Cardiac fibroblast (primary cell): ENCODE measurements around the gene TARBP1.

Experiments
- DNase-seq, 2 donors: peaks; one replicate each; pipeline versions ENCODE4 v3.0.0 to v3.0.0-alpha.2; 2010; ENCODE audit warnings: low read depth in 2 of 2
- H3K4me3 ChIP-seq, 2 donors: replicated peaks in 1 of 2; 1 replicate in 1 of 2; 2 replicates in 1 of 2; pipeline ENCODE4 v1.5.1; 2011; ENCODE audit warnings: low read depth in 2 of 2, low read length in 2 of 2, mild to moderate bottlenecking in 2 of 2, moderate library complexity in 1 of 2
- TF ChIP-seq, protein P1 (sequence below): IDR thresholded peaks from one replicate; pipeline ENCODE4 v1.5.1; 2011; ENCODE audit warnings: low read depth, mild to moderate bottlenecking, low read length, inconsistent platforms

Gene TARBP1

GRCh38 chr1:234489698-234490077 is 10.7 kb upstream of the TARBP1 start:
- no peak for DNase-seq
- H3K4me3 ChIP-seq = no peak overlapping the region
- TF ChIP-seq, protein P1, sequence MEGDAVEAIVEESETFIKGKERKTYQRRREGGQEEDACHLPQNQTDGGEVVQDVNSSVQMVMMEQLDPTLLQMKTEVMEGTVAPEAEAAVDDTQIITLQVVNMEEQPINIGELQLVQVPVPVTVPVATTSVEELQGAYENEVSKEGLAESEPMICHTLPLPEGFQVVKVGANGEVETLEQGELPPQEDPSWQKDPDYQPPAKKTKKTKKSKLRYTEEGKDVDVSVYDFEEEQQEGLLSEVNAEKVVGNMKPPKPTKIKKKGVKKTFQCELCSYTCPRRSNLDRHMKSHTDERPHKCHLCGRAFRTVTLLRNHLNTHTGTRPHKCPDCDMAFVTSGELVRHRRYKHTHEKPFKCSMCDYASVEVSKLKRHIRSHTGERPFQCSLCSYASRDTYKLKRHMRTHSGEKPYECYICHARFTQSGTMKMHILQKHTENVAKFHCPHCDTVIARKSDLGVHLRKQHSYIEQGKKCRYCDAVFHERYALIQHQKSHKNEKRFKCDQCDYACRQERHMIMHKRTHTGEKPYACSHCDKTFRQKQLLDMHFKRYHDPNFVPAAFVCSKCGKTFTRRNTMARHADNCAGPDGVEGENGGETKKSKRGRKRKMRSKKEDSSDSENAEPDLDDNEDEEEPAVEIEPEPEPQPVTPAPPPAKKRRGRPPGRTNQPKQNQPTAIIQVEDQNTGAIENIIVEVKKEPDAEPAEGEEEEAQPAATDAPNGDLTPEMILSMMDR = no peak

GRCh38 chr1:234489007-234489697 is 10.2 kb upstream of the TARBP1 start:
- DNase-seq = no peak
- H3K4me3 ChIP-seq = no peak overlapping the region
- TF ChIP-seq, protein P1 = no peak

GRCh38 chr1:234488054-234489006 is 9.4 kb upstream of the TARBP1 start:
- DNase-seq = no peak

DNA sequence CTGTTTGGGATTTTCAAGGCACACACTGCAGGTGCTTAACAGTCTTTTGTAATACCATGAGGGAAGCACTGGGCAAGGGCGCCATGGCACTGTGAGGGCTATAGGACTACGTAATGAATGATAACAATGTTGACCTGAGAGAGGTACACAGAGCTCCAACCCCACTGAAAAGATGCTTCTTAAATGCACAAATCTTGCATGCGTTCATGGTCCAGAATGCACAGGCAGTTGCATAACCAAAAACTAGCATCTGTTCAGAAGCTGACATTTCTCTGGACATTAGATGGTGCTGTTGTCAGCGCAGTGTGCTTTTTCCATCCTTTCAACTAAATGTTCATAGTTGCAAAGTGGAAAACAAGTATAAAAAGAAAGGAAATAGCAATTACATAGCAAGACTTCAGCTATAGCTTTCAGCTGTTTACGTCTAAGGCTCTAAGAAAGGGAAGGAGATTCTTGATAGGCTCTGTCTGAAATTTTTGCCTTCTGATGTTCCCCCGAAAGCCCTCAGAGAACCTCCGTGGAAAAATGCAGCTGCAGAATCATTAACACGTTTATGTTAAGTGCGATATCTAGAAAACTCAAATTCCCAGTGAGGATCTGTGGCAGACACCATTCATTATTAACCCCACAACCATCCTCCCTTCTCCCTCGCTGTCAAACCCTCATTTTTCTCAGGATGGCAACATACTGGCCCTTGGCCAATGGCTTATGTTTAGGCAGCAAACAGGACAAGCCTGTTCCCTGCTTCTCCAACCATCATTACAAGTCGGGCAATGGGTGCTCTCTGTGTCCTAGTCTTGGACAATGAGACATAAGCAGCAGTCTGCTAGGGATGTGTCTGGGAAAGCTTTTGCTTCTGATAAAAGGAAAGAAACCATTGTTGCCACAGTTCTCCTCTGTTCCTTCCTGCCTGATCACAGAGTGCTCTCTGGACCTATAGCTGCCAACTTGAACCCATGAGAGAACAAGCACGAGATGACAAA is 8.2 kb upstream of the TARBP1 start:
- peak; percentile 85 to 90 for DNase-seq
- H3K4me3 ChIP-seq = no peak overlapping the region
- TF ChIP-seq, protein P1 = peak; percentile 75

More at GRCh38 chr1:234488054-234489006, 9.4 kb upstream of the TARBP1 start:
- TF ChIP-seq, protein P1 = no peak
- no peak overlapping the region for H3K4me3 ChIP-seq

- H3K4me3 ChIP-seq = no peak overlapping the region
- no peak for DNase-seq
- TF ChIP-seq, protein P1 = no peak
Measured at GRCh38 chr1:234484991-234485739, 6.2 kb upstream of the TARBP1 start.

GRCh38 chr1:234484218-234484617 is 5.2 kb upstream of the TARBP1 start:
- peak in 1 of 2 donors; percentile 32 for DNase-seq
- no peak overlapping the region for H3K4me3 ChIP-seq
- TF ChIP-seq, protein P1 = no peak
